GM23338 (cell line): ENCODE data around the gene APBA2. TPM values are rescaled to one million over a fixed set of nuclear protein-coding genes. Genes with fewer than 3 reads are reported as not detected.

Experiments used
- ATAC-seq: fragments of 200-7000 bp; cut with Tn5 transposase; 3 replicates; pipeline ENCODE4 v1.9.1; 2020
- DNase-seq: peaks from one replicate; pipeline ENCODE4 v3.0.0-alpha.2; 2015; ENCODE audit warnings: low spot score
- H2AFZ ChIP-seq: fragments of 200-600 bp; sonication (generic); 2 replicates; pipeline ENCODE4 v1.8.0; 2016; ENCODE audit warnings: antibody characterized with exemption, mild to moderate bottlenecking, moderate library complexity
- H3F3A ChIP-seq: fragments of 200-600 bp; sonication (generic); replicated peaks from 2 replicates; pipeline ENCODE4 v1.8.0; 2017; ENCODE audit warnings: antibody characterized with exemption, mixed run types, low read depth
- H3K27ac ChIP-seq: fragments of 200-600 bp; sonication (generic); 2 replicates; pipeline ENCODE4 v1.6.1; 2016; ENCODE audit warnings: low read depth
- H3K27me3 ChIP-seq: fragments of 200-600 bp; sonication (generic); 2 replicates; pipeline ENCODE4 v1.8.0; 2016; ENCODE audit warnings: mild to moderate bottlenecking, mixed run types, moderate library complexity; ENCODE audit not compliant: insufficient read depth
- H3K36me3 ChIP-seq: fragments of 200-600 bp; sonication (generic); 2 replicates; pipeline ENCODE4 v1.8.0; 2016; ENCODE audit warnings: mild to moderate bottlenecking; ENCODE audit not compliant: insufficient read depth
- H3K4me1 ChIP-seq: fragments of 200-600 bp; sonication (generic); 2 replicates; pipeline ENCODE4 v1.8.0; 2016; ENCODE audit warnings: mild to moderate bottlenecking, moderate library complexity; ENCODE audit not compliant: insufficient read depth
- H3K4me2 ChIP-seq: fragments of 200-600 bp; sonication (generic); 2 replicates; pipeline ENCODE4 v1.7.1; 2017; ENCODE audit warnings: mixed run types
- H3K4me3 ChIP-seq: fragments of 200-600 bp; sonication (generic); 2 replicates; pipeline ENCODE4 v1.6.1; 2016; ENCODE audit warnings: mixed run types
- H3K79me2 ChIP-seq: fragments of 200-600 bp; sonication (generic); replicated peaks from 2 replicates; pipeline ENCODE4 v1.8.0; 2017; ENCODE audit warnings: mild to moderate bottlenecking; ENCODE audit not compliant: insufficient read depth
- H3K9me2 ChIP-seq: fragments of 200-600 bp; sonication (generic); 2 replicates; pipeline ENCODE4 v1.8.0; 2017; ENCODE audit not compliant: insufficient read depth
- H4K20me1 ChIP-seq: fragments of 200-600 bp; sonication (generic); replicated peaks from 2 replicates; pipeline ENCODE4 v1.8.0; 2017; ENCODE audit warnings: mild to moderate bottlenecking; ENCODE audit not compliant: insufficient read depth
- H3K27ac Mint-ChIP-seq: 2 replicates; pipeline ENCODE4 v1.8.0; 2020; ENCODE audit warnings: inconsistent platforms, mild to moderate bottlenecking, moderate library complexity, mixed read lengths
- H3K27me3 Mint-ChIP-seq: 3 replicates; pipeline ENCODE4 v1.8.0; 2022; ENCODE audit warnings: low read depth, mild to moderate bottlenecking, moderate library complexity, mixed read lengths, inconsistent platforms; ENCODE audit not compliant: insufficient read depth, poor library complexity
- H3K36me3 Mint-ChIP-seq: 3 replicates; pipeline ENCODE4 v1.8.0; 2021; ENCODE audit warnings: low read depth, mild to moderate bottlenecking, inconsistent platforms, moderate library complexity, mixed read lengths
- H3K4me1 Mint-ChIP-seq: 3 replicates; pipeline ENCODE4 v1.8.0; 2020; ENCODE audit warnings: mild to moderate bottlenecking, inconsistent platforms, mixed read lengths
- H3K4me3 Mint-ChIP-seq: 3 replicates; pipeline ENCODE4 v1.8.0; 2021; ENCODE audit warnings: moderate library complexity, mild to moderate bottlenecking, inconsistent platforms, mixed read lengths
- H3K9me3 Mint-ChIP-seq: 3 replicates; pipeline ENCODE4 v1.8.0; 2020; ENCODE audit warnings: moderate library complexity, mild to moderate bottlenecking, inconsistent platforms, mixed read lengths
- CREB1 ChIP-seq: fragments of 250-450 bp; sonication (Bioruptor Pico); IDR thresholded peaks from 2 replicates; pipeline ENCODE4 v1.5.0; 2020; ENCODE audit warnings: low read depth, mild to moderate bottlenecking, moderate library complexity
- ETS1 ChIP-seq: IDR thresholded peaks from 2 replicates; pipeline ENCODE4 v1.6.1; 2016; ENCODE audit warnings: antibody characterized with exemption
- EZH2 ChIP-seq: fragments of 200-600 bp; sonication (generic); IDR thresholded peaks from one replicate; pipeline ENCODE4 v1.8.0; 2017; ENCODE audit warnings: antibody characterized with exemption, mild to moderate bottlenecking, low read depth; ENCODE audit not compliant: unreplicated experiment
- EZH2phosphoT487 ChIP-seq: fragments of 200-600 bp; sonication (generic); IDR thresholded peaks from one replicate; pipeline ENCODE4 v1.8.1; 2018; ENCODE audit warnings: antibody characterized with exemption; ENCODE audit not compliant: unreplicated experiment
- JUNB ChIP-seq: IDR thresholded peaks from one replicate; pipeline ENCODE4 v1.6.1; 2016; ENCODE audit warnings: antibody characterized with exemption; ENCODE audit not compliant: unreplicated experiment
- NANOG ChIP-seq: IDR thresholded peaks from 2 replicates; pipeline ENCODE4 v1.6.1; 2016; ENCODE audit warnings: antibody characterized with exemption, borderline replicate concordance
- POLR2AphosphoS5 ChIP-seq: IDR thresholded peaks from 2 replicates; pipeline ENCODE4 v1.6.1; 2016; ENCODE audit warnings: antibody characterized with exemption, low read depth
- STAT1 ChIP-seq: IDR thresholded peaks from one replicate; pipeline ENCODE4 v1.6.1; 2016; ENCODE audit warnings: antibody characterized with exemption; ENCODE audit not compliant: unreplicated experiment
- ZNF114 ChIP-seq: fragments of 250-450 bp; sonication (Bioruptor Pico); IDR thresholded peaks from 2 replicates; pipeline ENCODE4 v1.5.0; 2020; ENCODE audit warnings: mild to moderate bottlenecking, moderate library complexity
- ZNF462 ChIP-seq: fragments of 250-450 bp; sonication (Bioruptor Pico); IDR thresholded peaks from 2 replicates; pipeline ENCODE4 v1.5.0; 2020; ENCODE audit warnings: mild to moderate bottlenecking, moderate library complexity
- polyA plus RNA-seq: library from polyadenylated mRNA; unstranded; fragments of >200 nt; fragmentation: Nextera tagmentation; extraction: Ambion mirVana; gene quantifications from 2 replicates; pipeline ENCODE4 v1.2.1, GENCODE V29; 2016
- total RNA-seq: library from RNA; depleted of rRNA; stranded (reverse); fragments of >200 nt; shearing (Covaris generic); gene quantifications from 2 replicates; pipeline ENCODE4 v1.2.3, GENCODE V29; 2014
- TF ChIP-seq, protein P1 (sequence below): IDR thresholded peaks from one replicate; pipeline ENCODE4 v1.6.1; 2018; ENCODE audit warnings: antibody characterized with exemption; ENCODE audit not compliant: unreplicated experiment

Gene APBA2
- total and polyA plus RNA-seq, 2 experiments from 2014 or later: 5.9 to 24.7 TPM

GRCh38 chr15:29121369-29121656 lies 235.5 kb downstream of the APBA2 start:
- H3K27ac Mint-ChIP-seq: no peak overlapping the region
- H3K4me1 Mint-ChIP-seq: peaks cover 8% of the 10 kb centered on the region

More at GRCh38 chr15:29121369-29121656, 235.5 kb downstream of the APBA2 start:
- Histone ChIP-seq H3K79me2 (no peaks in the 10 kb centered on the region), H3F3A (no peaks in the 10 kb centered on the region), H3K9me2 (no peaks in the 10 kb centered on the region), H3K4me1 (no peaks in the 10 kb centered on the region), H3K36me3 (no peaks in the 10 kb centered on the region), H2AFZ (no peak overlapping the region), H3K4me2 (no peak overlapping the region), H3K27ac (no peak overlapping the region), H4K20me1 (no peaks in the 10 kb centered on the region), H3K4me3 (no peak overlapping the region), H3K27me3 (no peaks in the 10 kb centered on the region)
- H3K9me3 Mint-ChIP-seq: no peaks in the 10 kb centered on the region
- H3K36me3 Mint-ChIP-seq: no peaks in the 10 kb centered on the region
- H3K4me3 Mint-ChIP-seq: no peak overlapping the region
- DNase-seq (no peak), ATAC-seq (no peak)
- TF ChIP-seq STAT1 (no peak), NANOG (no peak), POLR2AphosphoS5 (no peak), CREB1 (CRISPR knock-in tag) (no peak), EZH2 (no peak), ZNF462 (CRISPR knock-in tag) (no peak), EZH2phosphoT487 (no peak), JUNB (no peak), ETS1 (no peak), ZNF114 (no peak)
- TF ChIP-seq, protein P1, sequence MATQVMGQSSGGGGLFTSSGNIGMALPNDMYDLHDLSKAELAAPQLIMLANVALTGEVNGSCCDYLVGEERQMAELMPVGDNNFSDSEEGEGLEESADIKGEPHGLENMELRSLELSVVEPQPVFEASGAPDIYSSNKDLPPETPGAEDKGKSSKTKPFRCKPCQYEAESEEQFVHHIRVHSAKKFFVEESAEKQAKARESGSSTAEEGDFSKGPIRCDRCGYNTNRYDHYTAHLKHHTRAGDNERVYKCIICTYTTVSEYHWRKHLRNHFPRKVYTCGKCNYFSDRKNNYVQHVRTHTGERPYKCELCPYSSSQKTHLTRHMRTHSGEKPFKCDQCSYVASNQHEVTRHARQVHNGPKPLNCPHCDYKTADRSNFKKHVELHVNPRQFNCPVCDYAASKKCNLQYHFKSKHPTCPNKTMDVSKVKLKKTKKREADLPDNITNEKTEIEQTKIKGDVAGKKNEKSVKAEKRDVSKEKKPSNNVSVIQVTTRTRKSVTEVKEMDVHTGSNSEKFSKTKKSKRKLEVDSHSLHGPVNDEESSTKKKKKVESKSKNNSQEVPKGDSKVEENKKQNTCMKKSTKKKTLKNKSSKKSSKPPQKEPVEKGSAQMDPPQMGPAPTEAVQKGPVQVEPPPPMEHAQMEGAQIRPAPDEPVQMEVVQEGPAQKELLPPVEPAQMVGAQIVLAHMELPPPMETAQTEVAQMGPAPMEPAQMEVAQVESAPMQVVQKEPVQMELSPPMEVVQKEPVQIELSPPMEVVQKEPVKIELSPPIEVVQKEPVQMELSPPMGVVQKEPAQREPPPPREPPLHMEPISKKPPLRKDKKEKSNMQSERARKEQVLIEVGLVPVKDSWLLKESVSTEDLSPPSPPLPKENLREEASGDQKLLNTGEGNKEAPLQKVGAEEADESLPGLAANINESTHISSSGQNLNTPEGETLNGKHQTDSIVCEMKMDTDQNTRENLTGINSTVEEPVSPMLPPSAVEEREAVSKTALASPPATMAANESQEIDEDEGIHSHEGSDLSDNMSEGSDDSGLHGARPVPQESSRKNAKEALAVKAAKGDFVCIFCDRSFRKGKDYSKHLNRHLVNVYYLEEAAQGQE: no peak
- peaks cover 4% of the 10 kb centered on the region for H3K27me3 Mint-ChIP-seq
